ENCODE results near the gene SLC19A1. TPM values are rescaled to one million over a fixed set of nuclear protein-coding genes. Genes with fewer than 3 reads are reported as not detected.
"Not testable (repeated sequence)": the region's sequence is repeated elsewhere in the genome, so short reads cannot be mapped to it uniquely, and the experiment has no call there.

SLC19A1 gene
- total RNA-seq, 1 donor from 2014 or later, result 11.0 TPM

DNA sequence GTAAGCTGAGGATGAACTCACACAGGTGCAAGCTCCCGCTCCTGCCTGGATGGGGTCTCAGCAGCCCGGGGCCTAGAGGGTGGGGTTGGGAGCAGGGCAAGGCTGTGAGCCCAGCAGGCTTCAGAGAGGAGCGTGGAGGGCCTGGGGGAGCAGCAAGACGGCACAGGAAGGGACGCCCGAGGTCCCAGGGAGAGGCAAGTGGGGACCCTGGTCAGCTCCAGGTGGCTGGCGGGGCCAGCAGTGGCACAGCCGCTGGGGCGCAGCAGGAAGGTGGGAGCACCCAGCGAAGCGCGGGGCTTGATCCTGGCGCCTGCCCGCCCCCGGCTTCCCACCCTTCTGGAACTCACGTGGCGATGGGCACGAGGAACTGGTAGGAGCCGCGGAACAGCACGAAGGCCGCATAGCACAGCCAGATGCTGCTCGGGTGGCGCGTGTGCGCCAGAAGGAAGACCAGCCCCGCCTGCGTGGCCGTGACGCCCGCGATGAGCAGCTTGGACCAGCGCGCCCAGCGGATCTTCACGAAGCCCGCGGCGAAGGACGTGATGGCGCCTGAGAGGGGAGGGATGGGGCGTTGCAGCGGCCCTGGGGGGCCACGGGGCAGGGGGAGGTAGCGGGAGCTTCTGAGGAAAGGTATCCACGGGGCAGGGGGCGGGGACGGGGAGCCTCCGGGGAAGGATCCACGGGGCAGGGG, 11.7 kb downstream of the SLC19A1 start:
- Mint-ChIP-seq H3K36me3 (ENCODE audit: unreplicated experiment) (peaks cover 4% of the 10 kb centered on the region), H3K27ac (ENCODE audit: unreplicated experiment) (no peak overlapping the region), H3K27me3 (ENCODE audit: unreplicated experiment) (no peaks in the 10 kb centered on the region), H3K9me3 (ENCODE audit: unreplicated experiment) (no peaks in the 10 kb centered on the region), H3K4me3 (ENCODE audit: unreplicated experiment) (no peak overlapping the region), H3K4me1 (ENCODE audit: unreplicated experiment) (no peaks in the 10 kb centered on the region)
- DNase-seq (ENCODE audit: extremely low spot score, unreplicated experiment), result no peak
- TF ChIP-seq, protein P1, sequence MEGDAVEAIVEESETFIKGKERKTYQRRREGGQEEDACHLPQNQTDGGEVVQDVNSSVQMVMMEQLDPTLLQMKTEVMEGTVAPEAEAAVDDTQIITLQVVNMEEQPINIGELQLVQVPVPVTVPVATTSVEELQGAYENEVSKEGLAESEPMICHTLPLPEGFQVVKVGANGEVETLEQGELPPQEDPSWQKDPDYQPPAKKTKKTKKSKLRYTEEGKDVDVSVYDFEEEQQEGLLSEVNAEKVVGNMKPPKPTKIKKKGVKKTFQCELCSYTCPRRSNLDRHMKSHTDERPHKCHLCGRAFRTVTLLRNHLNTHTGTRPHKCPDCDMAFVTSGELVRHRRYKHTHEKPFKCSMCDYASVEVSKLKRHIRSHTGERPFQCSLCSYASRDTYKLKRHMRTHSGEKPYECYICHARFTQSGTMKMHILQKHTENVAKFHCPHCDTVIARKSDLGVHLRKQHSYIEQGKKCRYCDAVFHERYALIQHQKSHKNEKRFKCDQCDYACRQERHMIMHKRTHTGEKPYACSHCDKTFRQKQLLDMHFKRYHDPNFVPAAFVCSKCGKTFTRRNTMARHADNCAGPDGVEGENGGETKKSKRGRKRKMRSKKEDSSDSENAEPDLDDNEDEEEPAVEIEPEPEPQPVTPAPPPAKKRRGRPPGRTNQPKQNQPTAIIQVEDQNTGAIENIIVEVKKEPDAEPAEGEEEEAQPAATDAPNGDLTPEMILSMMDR (IDR thresholded peaks at IDR 0.05), result no peak

- H3K27me3 Mint-ChIP-seq (ENCODE audit: unreplicated experiment), result no peaks in the 10 kb centered on the region
- TF ChIP-seq, protein P1 (IDR thresholded peaks at IDR 0.05), result no peak
These were observed 12.3 kb downstream of the SLC19A1 start for GRCh38 chr21:45529785-45530422.

DNA sequence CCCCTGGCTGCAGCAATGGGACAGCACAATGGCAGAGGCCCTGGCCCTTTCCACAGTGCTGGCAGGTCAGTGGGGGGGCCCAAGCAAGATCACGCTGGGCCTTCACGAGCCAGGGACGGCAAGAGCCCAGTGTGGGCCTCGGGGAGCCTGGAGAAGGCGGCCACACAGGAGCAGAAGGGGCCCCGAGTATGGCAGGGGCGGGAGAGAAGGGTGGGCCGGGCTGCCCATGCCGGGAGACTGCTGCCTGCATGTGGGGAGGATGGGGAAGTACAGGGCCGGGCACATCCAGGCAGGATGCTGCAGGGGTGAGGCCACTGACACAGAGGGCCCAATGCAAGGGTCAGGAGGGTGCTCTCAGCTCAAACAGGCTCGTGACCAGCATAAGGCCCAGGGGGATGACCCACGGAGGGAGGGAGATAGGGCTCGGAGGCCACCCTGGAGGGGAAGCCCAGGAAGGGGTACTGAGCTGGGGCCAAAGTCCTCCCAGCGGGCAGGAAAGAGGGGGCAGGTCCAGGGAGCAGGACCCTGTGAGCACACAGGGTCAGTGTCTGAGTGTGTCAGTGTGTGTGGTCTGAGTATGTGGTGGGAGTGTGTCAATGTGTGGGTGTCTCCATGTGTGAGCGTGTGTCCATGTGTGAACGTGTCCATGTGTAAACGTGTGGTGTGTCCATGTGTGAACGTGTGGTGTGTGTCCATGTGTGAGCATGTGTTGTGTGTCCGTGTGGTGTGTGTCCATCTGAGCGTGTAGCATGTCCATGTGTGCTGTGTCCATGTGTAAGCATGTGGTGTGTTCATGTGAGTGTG, 13.1 kb downstream of the SLC19A1 start:
- TF ChIP-seq, protein P1 (IDR thresholded peaks at IDR 0.05), result no peak
- H3K4me3 Mint-ChIP-seq (ENCODE audit: unreplicated experiment), result no peak overlapping the region
- H3K27me3 Mint-ChIP-seq (ENCODE audit: unreplicated experiment), result no peaks in the 10 kb centered on the region
- DNase-seq (ENCODE audit: extremely low spot score, unreplicated experiment), result no peak
- no peaks in the 10 kb centered on the region for H3K9me3 Mint-ChIP-seq (ENCODE audit: unreplicated experiment)
- H3K27ac Mint-ChIP-seq (ENCODE audit: unreplicated experiment), result no peak overlapping the region
- H3K36me3 Mint-ChIP-seq (ENCODE audit: unreplicated experiment), result peaks cover 4% of the 10 kb centered on the region
- H3K4me1 Mint-ChIP-seq (ENCODE audit: unreplicated experiment), result no peaks in the 10 kb centered on the region

More at GRCh38 chr21:45529785-45530422, 12.3 kb downstream of the SLC19A1 start:
- H3K36me3 Mint-ChIP-seq (ENCODE audit: unreplicated experiment), result peaks cover 4% of the 10 kb centered on the region
- no peak for DNase-seq (ENCODE audit: extremely low spot score, unreplicated experiment)
- no peak overlapping the region for H3K4me3 Mint-ChIP-seq (ENCODE audit: unreplicated experiment)
- H3K27ac Mint-ChIP-seq (ENCODE audit: unreplicated experiment), result no peak overlapping the region
- no peaks in the 10 kb centered on the region for H3K4me1 Mint-ChIP-seq (ENCODE audit: unreplicated experiment)
- no peaks in the 10 kb centered on the region for H3K9me3 Mint-ChIP-seq (ENCODE audit: unreplicated experiment)

DNA sequence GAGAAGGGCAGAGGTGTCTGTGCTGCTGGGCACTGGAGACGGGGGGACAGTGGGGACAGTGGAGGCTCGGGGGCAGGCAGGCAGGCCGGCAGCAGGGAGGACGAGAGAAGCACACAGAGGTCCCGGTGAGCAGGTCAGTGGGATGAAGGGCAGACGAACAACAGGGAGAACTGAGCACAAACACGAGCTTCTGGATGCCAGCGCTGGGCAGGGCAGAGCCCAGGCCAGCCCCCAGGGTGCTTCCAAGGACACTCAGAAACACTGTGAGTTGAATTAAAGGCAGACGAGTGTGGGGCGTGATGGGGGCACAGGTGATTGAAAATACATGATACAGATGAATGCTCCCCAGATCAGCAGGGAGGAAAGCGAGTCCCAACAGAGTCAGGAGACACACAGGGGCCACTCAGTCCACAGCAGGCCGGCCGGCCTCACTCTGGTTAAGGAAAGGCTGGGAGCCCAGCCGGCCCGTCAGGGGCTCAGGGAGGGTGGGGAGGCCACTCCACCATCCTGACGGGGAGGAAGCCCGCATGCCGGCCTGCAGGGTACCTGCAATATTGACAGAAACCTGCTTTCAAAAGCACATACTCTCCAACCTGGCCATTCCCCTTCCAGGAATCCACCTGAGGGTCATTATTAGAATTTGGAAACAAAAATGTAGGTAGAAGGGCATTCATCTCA, 14.1 kb downstream of the SLC19A1 start:
- H3K36me3 Mint-ChIP-seq (ENCODE audit: unreplicated experiment), result peaks cover 4% of the 10 kb centered on the region
- TF ChIP-seq, protein P1 (IDR thresholded peaks at IDR 0.05), result no peak
- no peaks in the 10 kb centered on the region for H3K9me3 Mint-ChIP-seq (ENCODE audit: unreplicated experiment)
- no peak overlapping the region for H3K4me3 Mint-ChIP-seq (ENCODE audit: unreplicated experiment)
- no peak for DNase-seq (ENCODE audit: extremely low spot score, unreplicated experiment)
- H3K4me1 Mint-ChIP-seq (ENCODE audit: unreplicated experiment), result no peaks in the 10 kb centered on the region
- H3K27ac Mint-ChIP-seq (ENCODE audit: unreplicated experiment), result no peak overlapping the region
- no peaks in the 10 kb centered on the region for H3K27me3 Mint-ChIP-seq (ENCODE audit: unreplicated experiment)

- not testable (repeated sequence) for H3K27ac Mint-ChIP-seq (ENCODE audit: unreplicated experiment); H3K4me3 Mint-ChIP-seq (ENCODE audit: unreplicated experiment); DNase-seq (ENCODE audit: extremely low spot score, unreplicated experiment); H3K9me3 Mint-ChIP-seq (ENCODE audit: unreplicated experiment); H3K4me1 Mint-ChIP-seq (ENCODE audit: unreplicated experiment); H3K27me3 Mint-ChIP-seq (ENCODE audit: unreplicated experiment); H3K36me3 Mint-ChIP-seq (ENCODE audit: unreplicated experiment)
These were observed 14.9 kb downstream of the SLC19A1 start for GRCh38 chr21:45527151-45527999.
